ENCODE data around the gene WHRN.

The WHRN gene

DNA sequence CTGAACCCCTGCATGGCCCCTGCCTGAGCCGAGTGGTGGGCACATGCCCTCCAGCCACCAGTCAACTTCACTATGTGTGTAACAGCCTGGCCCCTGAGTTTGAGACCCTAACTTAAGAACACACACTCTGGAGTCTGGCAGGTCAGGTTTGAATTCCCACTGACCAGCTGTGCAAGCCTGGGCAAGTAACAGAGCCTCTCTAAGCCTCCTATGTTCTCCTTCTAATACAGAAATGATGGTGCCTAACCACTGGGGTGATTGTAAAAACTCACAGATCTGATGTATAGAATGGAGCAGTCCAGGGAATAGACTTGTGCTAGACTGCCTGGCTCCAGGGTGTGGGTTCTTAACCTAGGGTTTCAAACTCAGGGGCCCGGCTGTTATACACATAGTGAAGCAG is 100.7 kb downstream of the WHRN start:
- TF ChIP-seq CTCF (conservative IDR thresholded peaks at IDR 0.05; ENCODE audit: low read depth, low read length), result no peak
- no peak overlapping the region for H3K4me3 ChIP-seq (ENCODE audit: low read depth, low read length)
- DNase-seq (ENCODE audit: low read depth), result no peak

- H3K4me3 ChIP-seq (ENCODE audit: low read depth, low read length), result no peak overlapping the region
- no peak for TF ChIP-seq CTCF (conservative IDR thresholded peaks at IDR 0.05; ENCODE audit: low read depth, low read length)
- DNase-seq (ENCODE audit: low read depth), result no peak
Measured at GRCh38 chr9:114403153-114403756, 102.0 kb downstream of the WHRN start.

- no peak overlapping the region for H3K4me3 ChIP-seq (ENCODE audit: low read depth, low read length)
- no peak for DNase-seq (ENCODE audit: low read depth)
- TF ChIP-seq CTCF (conservative IDR thresholded peaks at IDR 0.05; ENCODE audit: low read depth, low read length), result no peak
Measured at GRCh38 chr9:114401344-114401743, 103.9 kb downstream of the WHRN start.

- no peak overlapping the region for H3K4me3 ChIP-seq (ENCODE audit: low read depth, low read length)
- DNase-seq (ENCODE audit: low read depth), result no peak
- TF ChIP-seq CTCF (conservative IDR thresholded peaks at IDR 0.05; ENCODE audit: low read depth, low read length), result no peak
Measured at GRCh38 chr9:114400772-114401171, 104.5 kb downstream of the WHRN start.

- TF ChIP-seq CTCF (conservative IDR thresholded peaks at IDR 0.05; ENCODE audit: low read depth, low read length), result no peak
- no peak overlapping the region for H3K4me3 ChIP-seq (ENCODE audit: low read depth, low read length)
- no peak for DNase-seq (ENCODE audit: low read depth)
Measured at GRCh38 chr9:114400219-114400618, 105.1 kb downstream of the WHRN start.

DNA sequence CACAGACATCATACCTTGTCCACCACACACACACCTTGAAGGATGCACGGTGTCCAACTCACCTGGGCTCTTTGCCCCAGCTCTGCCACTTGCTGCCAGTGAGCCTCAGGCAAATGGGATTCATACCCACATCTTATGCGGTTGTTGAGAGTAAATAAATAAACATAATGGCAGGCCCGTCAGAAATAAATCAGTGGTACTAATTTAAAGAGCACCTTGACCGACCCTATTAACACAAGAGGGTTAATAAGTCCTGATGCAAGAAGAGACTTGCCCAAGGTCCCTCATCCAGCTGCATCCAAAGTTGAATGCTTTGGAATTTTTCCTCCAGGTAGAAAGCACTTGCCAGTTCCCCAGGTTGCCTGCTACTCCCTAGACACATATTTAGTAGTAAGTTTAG is 105.9 kb downstream of the WHRN start:
- TF ChIP-seq CTCF (conservative IDR thresholded peaks at IDR 0.05; ENCODE audit: low read depth, low read length), result no peak

DNA sequence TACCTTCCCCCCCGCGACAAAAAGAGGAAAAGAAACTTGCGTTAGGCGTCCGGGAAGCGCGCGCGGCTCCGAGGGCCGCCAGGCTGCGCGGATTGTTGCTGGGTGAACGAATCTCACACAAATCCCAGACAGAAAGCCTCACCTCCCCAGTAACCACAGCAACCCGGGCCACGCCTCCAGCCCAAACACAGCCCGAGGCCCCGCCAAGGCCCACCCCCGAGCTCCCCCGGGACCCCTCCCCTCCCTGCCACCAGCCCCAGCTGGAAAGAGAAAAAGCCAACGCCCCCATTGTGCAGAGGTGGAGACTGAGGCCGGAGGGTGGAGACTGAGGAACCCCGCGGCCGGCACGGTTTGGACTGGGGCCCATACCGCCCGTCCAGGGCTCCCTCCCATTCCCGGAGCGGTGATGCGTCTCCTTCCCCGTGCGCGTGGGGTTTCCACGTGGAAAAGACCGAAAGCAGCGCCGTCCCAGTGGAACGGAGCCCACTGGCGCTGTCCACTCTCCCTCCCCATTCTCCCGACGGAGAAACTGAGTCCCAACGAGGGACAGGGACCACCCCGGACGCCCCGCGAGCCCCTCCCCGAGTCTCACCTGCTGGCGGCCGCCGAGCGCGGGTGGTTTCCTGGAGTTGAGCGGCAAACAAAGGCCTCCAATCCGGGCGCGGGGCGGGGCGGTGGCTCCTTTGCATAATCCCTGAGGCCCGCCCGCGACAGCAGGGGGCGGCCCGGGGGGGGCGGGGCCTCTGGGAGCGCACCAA is 107.2 kb downstream of the WHRN start:
- TF ChIP-seq CTCF (conservative IDR thresholded peaks at IDR 0.05; ENCODE audit: low read depth, low read length), result no peak
- peak; percentile 94 for DNase-seq (ENCODE audit: low read depth)
- peak overlapping the region; percentile 66 for H3K4me3 ChIP-seq (ENCODE audit: low read depth, low read length)

More for the DNA sequence above, 105.9 kb downstream of the WHRN start:
- no peak for DNase-seq (ENCODE audit: low read depth)
- no peak overlapping the region for H3K4me3 ChIP-seq (ENCODE audit: low read depth, low read length)

All from choroid plexus epithelial cell (primary cell).